H9 (cell line): Measurements from ENCODE around the gene PXN. TPM values are rescaled to one million over a fixed set of nuclear protein-coding genes. Genes with fewer than 3 reads are reported as not detected.

ENCODE experiments used
- DNase-seq: peaks from one replicate; pipeline ENCODE4 v3.0.0-alpha.2; 2017
- H2AFZ ChIP-seq: one replicate; pipeline ENCODE4 v1.6.1; 2013; ENCODE audit warnings: mild to moderate bottlenecking, low read length, control low read depth, moderate library complexity
- H2AK5ac ChIP-seq: 2 replicates; pipeline ENCODE4 v1.6.1; 2013; ENCODE audit warnings: low read length, control low read depth, mixed read lengths; ENCODE audit not compliant: insufficient read length
- H2BK120ac ChIP-seq: one replicate; pipeline ENCODE4 v1.6.1; 2013; ENCODE audit warnings: low read depth, mild to moderate bottlenecking, low read length, control low read depth, inconsistent platforms; ENCODE audit not compliant: poor library complexity, severe bottlenecking
- H2BK12ac ChIP-seq: 2 replicates; pipeline ENCODE4 v1.6.1; 2013; ENCODE audit warnings: low read length, control low read depth, mixed read lengths, low read depth; ENCODE audit not compliant: insufficient read length
- H2BK15ac ChIP-seq: 2 replicates; pipeline ENCODE4 v1.6.1; 2013; ENCODE audit warnings: low read depth, low read length, control low read depth
- H2BK20ac ChIP-seq: one replicate; pipeline ENCODE4 v1.6.1; 2013; ENCODE audit warnings: low read depth, mild to moderate bottlenecking, low read length, control low read depth, inconsistent platforms; ENCODE audit not compliant: poor library complexity, severe bottlenecking
- H2BK5ac ChIP-seq: 2 replicates; pipeline ENCODE4 v1.6.1; 2013; ENCODE audit warnings: low read length, control low read depth, mixed read lengths; ENCODE audit not compliant: insufficient read length
- H3K14ac ChIP-seq: 2 replicates; pipeline ENCODE4 v1.6.1; 2013; ENCODE audit warnings: low read length, control low read depth; ENCODE audit not compliant: insufficient read depth
- H3K18ac ChIP-seq: 2 replicates; pipeline ENCODE4 v1.6.1; 2013; ENCODE audit warnings: low read depth, mild to moderate bottlenecking, mixed read lengths, low read length, control low read depth; ENCODE audit not compliant: insufficient read length
- H3K23ac ChIP-seq: 2 replicates; pipeline ENCODE4 v1.6.1; 2013; ENCODE audit warnings: low read length, control low read depth, mixed read lengths, low read depth; ENCODE audit not compliant: insufficient read length
- H3K23me2 ChIP-seq: 2 replicates; pipeline ENCODE4 v1.6.1; 2013; ENCODE audit warnings: low read depth, mild to moderate bottlenecking, mixed read lengths, low read length, control low read depth; ENCODE audit not compliant: insufficient read length, poor library complexity, severe bottlenecking
- H3K27ac ChIP-seq: 2 replicates; pipeline ENCODE4 v1.5.1; 2013; ENCODE audit warnings: low read length, control low read depth, mixed read lengths, low read depth; ENCODE audit not compliant: insufficient read length
- H3K27me3 ChIP-seq: 2 replicates; pipeline ENCODE4 v1.6.1; 2013; ENCODE audit warnings: low read length, control low read depth, inconsistent platforms; ENCODE audit not compliant: insufficient read depth
- H3K4ac ChIP-seq: 2 replicates; pipeline ENCODE4 v1.6.1; 2013; ENCODE audit warnings: low read depth, mild to moderate bottlenecking, control low read depth, inconsistent platforms, low read length, moderate library complexity
- H3K4me1 ChIP-seq: 2 replicates; pipeline ENCODE4 v1.6.1; 2013; ENCODE audit warnings: low read length, control low read depth, inconsistent platforms; ENCODE audit not compliant: insufficient read depth
- H3K4me2 ChIP-seq: 2 replicates; pipeline ENCODE4 v1.6.1; 2013; ENCODE audit warnings: low read length, control low read depth, mixed read lengths; ENCODE audit not compliant: insufficient read length, insufficient read depth
- H3K56ac ChIP-seq: 2 replicates; pipeline ENCODE4 v1.6.1; 2013; ENCODE audit warnings: low read depth, mild to moderate bottlenecking, mixed read lengths, low read length, control low read depth; ENCODE audit not compliant: insufficient read length
- H3K79me1 ChIP-seq: 2 replicates; pipeline ENCODE4 v1.6.1; 2013; ENCODE audit warnings: low read depth, mild to moderate bottlenecking, moderate library complexity, low read length, control low read depth, inconsistent platforms; ENCODE audit not compliant: insufficient read depth, poor library complexity, severe bottlenecking
- H3K79me2 ChIP-seq: 2 replicates; pipeline ENCODE4 v1.6.1; 2013; ENCODE audit warnings: low read length, control low read depth, inconsistent platforms; ENCODE audit not compliant: insufficient read depth
- H3K9ac ChIP-seq: 2 replicates; pipeline ENCODE4 v1.6.1; 2013; ENCODE audit warnings: low read length, control low read depth, mixed read lengths; ENCODE audit not compliant: insufficient read length; ENCODE audit errors: extremely low read depth
- H3K9me3 ChIP-seq: one replicate; pipeline ENCODE4 v1.6.1; 2013; ENCODE audit warnings: low read depth, low read length, inconsistent platforms; ENCODE audit not compliant: control insufficient read depth
- H3T11ph ChIP-seq: one replicate; pipeline ENCODE4 v1.6.1; 2013; ENCODE audit warnings: mild to moderate bottlenecking, low read length, control low read depth, inconsistent platforms
- H4K20me1 ChIP-seq: one replicate; pipeline ENCODE4 v1.6.1; 2013; ENCODE audit not compliant: control insufficient read depth, insufficient read length, insufficient read depth
- H4K5ac ChIP-seq: 2 replicates; pipeline ENCODE4 v1.6.1; 2013; ENCODE audit warnings: low read depth, mild to moderate bottlenecking, mixed read lengths, low read length, control low read depth; ENCODE audit not compliant: insufficient read length
- H4K8ac ChIP-seq: replicated peaks from 2 replicates; pipeline ENCODE4 v1.6.1; 2013; ENCODE audit warnings: low read length, control low read depth, mixed read lengths, low read depth; ENCODE audit not compliant: insufficient read length
- H4K91ac ChIP-seq: 2 replicates; pipeline ENCODE4 v1.6.1; 2013; ENCODE audit warnings: low read depth, mild to moderate bottlenecking, moderate library complexity, mixed read lengths, low read length, control low read depth; ENCODE audit not compliant: insufficient read length
- H3K27ac Mint-ChIP-seq, 3 experiments: 2 replicates in 2 of 3; 3 replicates in 1 of 3; pipeline ENCODE4 v1.8.0; 2020 to 2021; ENCODE audit warnings: mixed read lengths in 3 of 3, mild to moderate bottlenecking in 1 of 3, moderate library complexity in 1 of 3
- H3K27me3 Mint-ChIP-seq: 2 replicates; pipeline ENCODE4 v1.8.0; 2021; ENCODE audit warnings: low read depth, mild to moderate bottlenecking, moderate library complexity, mixed read lengths
- H3K36me3 Mint-ChIP-seq, 3 experiments: 2 replicates in 2 of 3; 3 replicates in 1 of 3; pipeline ENCODE4 v1.8.0; 2020 to 2021; ENCODE audit warnings: low read depth in 3 of 3, mixed read lengths in 3 of 3; ENCODE audit not compliant: insufficient read depth in 1 of 3
- H3K4me1 Mint-ChIP-seq, 2 experiments: 2 replicates each; pipeline ENCODE4 v1.8.0; 2020; ENCODE audit warnings: mixed read lengths in 2 of 2
- H3K4me3 Mint-ChIP-seq, 2 experiments: 2 replicates in 1 of 2; 3 replicates in 1 of 2; pipeline ENCODE4 v1.8.0; 2020 to 2021; ENCODE audit warnings: mild to moderate bottlenecking in 2 of 2, mixed read lengths in 2 of 2, moderate library complexity in 1 of 2
- H3K9me3 Mint-ChIP-seq, 2 experiments: 2 replicates in 1 of 2; 3 replicates in 1 of 2; pipeline ENCODE4 v1.8.0; 2020; ENCODE audit warnings: mild to moderate bottlenecking in 2 of 2, mixed read lengths in 2 of 2, moderate library complexity in 1 of 2
- CTCF ChIP-seq: fragments of 200-600 bp; sonication (generic); conservative IDR thresholded peaks from 3 replicates; pipeline ENCODE4 v1.8.0; 2021; ENCODE audit warnings: antibody characterized with exemption, mild to moderate bottlenecking
- WGBS: extraction: QIAGEN DNeasy Blood & Tissue Kit; methylation state at CpG from one replicate; pipeline ENCODE4 v1.1.7; 2013; ENCODE audit warnings: missing lambda C conversion rate, low lambda C conversion rate, mixed read lengths; ENCODE audit not compliant: insufficient read length; ENCODE audit errors: extremely low coverage; 5-methylcytosine and 5-hydroxymethylcytosine counted together
- total RNA-seq: library from RNA; stranded (reverse); gene quantifications from 2 replicates; pipeline ENCODE4 v1.2.1, GENCODE V29; 2021

PXN gene
- total RNA-seq, 1 experiment from 2014 or later: 92.8 TPM

- Histone ChIP-seq H4K20me1 (no peaks in the 10 kb centered on the region), H4K91ac (no peak overlapping the region), H4K5ac (no peak overlapping the region), H3T11ph (no peak overlapping the region), H3K27me3 (no peaks in the 10 kb centered on the region), H2BK12ac (no peak overlapping the region), H3K79me2 (no peaks in the 10 kb centered on the region), H3K4me1 (no peaks in the 10 kb centered on the region), H2AK5ac (no peak overlapping the region), H2BK120ac (no peak overlapping the region), H3K9me3 (no peaks in the 10 kb centered on the region), H2BK15ac (no peak overlapping the region), H3K27ac (no peak overlapping the region), H3K4ac (no peak overlapping the region), H4K8ac (no peak overlapping the region), H2BK5ac (no peak overlapping the region), H3K14ac (no peak overlapping the region), H3K9ac (no peak overlapping the region), H3K23ac (no peak overlapping the region), H3K56ac (no peak overlapping the region), H2AFZ (no peak overlapping the region), H3K18ac (no peak overlapping the region), H3K79me1 (no peaks in the 10 kb centered on the region), H3K23me2 (peaks cover 5% of the 10 kb centered on the region), H2BK20ac (no peak overlapping the region), H3K4me2 (no peak overlapping the region)
- Mint-ChIP-seq H3K36me3 (no peaks in the 10 kb centered on the region), H3K4me1 (peaks cover 18 to 19% of the 10 kb centered on the region in 2 experiments), H3K27ac (no peak overlapping the region; a peak in 1 of 7 replicates), H3K9me3 (no peaks in the 10 kb centered on the region), H3K4me3 (no peak overlapping the region), H3K27me3 (no peaks in the 10 kb centered on the region; the same call in 1 of the 2 replicates)
- WGBS: no CpG with 5 or more reads among the region's 12 CpGs
- TF ChIP-seq CTCF: no peak
- DNase-seq: no peak
Observed at GRCh38 chr12:120287491-120287890, 22.0 kb upstream of the PXN start.
